GM12878 (cell line): ENCODE measurements around the gene SPRYD7. TPM values are rescaled to one million over a fixed set of nuclear protein-coding genes. Genes with fewer than 3 reads are reported as not detected.

ENCODE experiments used
- E2F4 ChIP-seq: IDR thresholded peaks from 2 replicates; pipeline ENCODE4 v1.6.1; 2012; ENCODE audit warnings: low read depth, low read length, improper control_type of control experiment
- EGR1 ChIP-seq, 2 experiments: IDR thresholded peaks; 1 replicate in 1 of 2; 2 replicates in 1 of 2; pipeline ENCODE4 v1.6.1; 2011 to 2012; ENCODE audit warnings: low read depth in 2 of 2, low read length in 2 of 2, borderline replicate concordance in 1 of 2, mild to moderate bottlenecking in 1 of 2, moderate library complexity in 1 of 2
- ELK1 ChIP-seq: IDR thresholded peaks from 2 replicates; pipeline ENCODE4 v1.6.1; 2012; ENCODE audit warnings: low read depth, low read length, improper control_type of control experiment
- ETV6 ChIP-seq, 2 experiments: fragments of 450-650 bp in 1 of 2; IDR thresholded peaks in 1 of 2; conservative IDR thresholded peaks in 1 of 2; 2 replicates each; pipeline ENCODE4 v1.6.1; 2014; ENCODE audit warnings: antibody characterized with exemption in 1 of 2, borderline replicate concordance in 1 of 2, low read depth in 1 of 2, mild to moderate bottlenecking in 1 of 2, moderate library complexity in 1 of 2
- HDAC6 ChIP-seq: fragments of 200-600 bp; sonication (generic); IDR thresholded peaks from one replicate; pipeline ENCODE4 v1.8.0; 2017; ENCODE audit warnings: antibody characterized with exemption; ENCODE audit not compliant: unreplicated experiment
- JUNB ChIP-seq: IDR thresholded peaks from 2 replicates; pipeline ENCODE4 v1.6.1; 2016; ENCODE audit warnings: antibody characterized with exemption, mild to moderate bottlenecking
- MEF2B ChIP-seq: fragments of 450-650 bp; IDR thresholded peaks from 2 replicates; pipeline ENCODE4 v1.6.1; 2018; ENCODE audit warnings: mild to moderate bottlenecking, moderate library complexity; ENCODE audit not compliant: partially characterized antibody, poor library complexity, severe bottlenecking
- MTA2 ChIP-seq: fragments of 450-650 bp; IDR thresholded peaks from 2 replicates; pipeline ENCODE4 v1.6.1; 2016; ENCODE audit warnings: low read depth, mild to moderate bottlenecking, moderate library complexity
- MTA3 ChIP-seq: IDR thresholded peaks from 2 replicates; pipeline ENCODE4 v1.6.1; 2012; ENCODE audit warnings: low read length, inconsistent platforms, borderline replicate concordance
- NR2C1 ChIP-seq: fragments of 450-650 bp; IDR thresholded peaks from 2 replicates; pipeline ENCODE4 v1.6.1; 2017; ENCODE audit warnings: antibody characterized with exemption, mild to moderate bottlenecking, moderate library complexity
- NR2C2 ChIP-seq: IDR thresholded peaks from 2 replicates; pipeline ENCODE4 v1.6.1; 2011; ENCODE audit warnings: borderline replicate concordance, low read depth; ENCODE audit not compliant: control insufficient read depth, insufficient read length
- RAD51 ChIP-seq: fragments of 450-650 bp; IDR thresholded peaks from 2 replicates; pipeline ENCODE4 v1.6.1; 2016; ENCODE audit warnings: moderate library complexity, mild to moderate bottlenecking, inconsistent platforms
- SIX5 ChIP-seq: IDR thresholded peaks from 2 replicates; pipeline ENCODE4 v1.6.1; 2011; ENCODE audit warnings: mild to moderate bottlenecking, low read depth, low read length, moderate library complexity; ENCODE audit not compliant: severe bottlenecking
- YY1 ChIP-seq: IDR thresholded peaks from 2 replicates; pipeline ENCODE4 v1.6.1; 2011; ENCODE audit warnings: low read depth, mild to moderate bottlenecking, low read length
- ZNF217 ChIP-seq: fragments of 450-650 bp; IDR thresholded peaks from 2 replicates; pipeline ENCODE4 v1.6.1; 2017; ENCODE audit warnings: antibody characterized with exemption, mild to moderate bottlenecking
- polyA plus RNA-seq, 11 experiments: library from polyadenylated mRNA; depleted of rRNA in 4 of 11; unstranded in 6 of 11; stranded (reverse) in 5 of 11; fragments of >200 nt; fragmentation: Nextera tagmentation in 4 of 11; fragmentation: Illumina TruSeq in 1 of 11; extraction: Ambion mirVana in 4 of 11; extraction: Trizol in 1 of 11; gene quantifications; 1 replicate in 1 of 11; 2 replicates in 10 of 11; pipeline versions ENCODE4 v1.2.1 to v1.2.3, GENCODE V29; 2011 to 2016; ENCODE audit warnings: inconsistent platforms in 2 of 11, missing spikeins in 2 of 11, low read depth in 1 of 11
- total RNA-seq, 4 experiments: library from RNA; depleted of rRNA in 3 of 4; stranded (reverse); fragments of >200 nt in 3 of 4; fragmentation: Illumina TruSeq in 1 of 4; extraction: Trizol in 1 of 4; gene quantifications; 2 replicates each; pipeline versions ENCODE4 v1.2.1 to v1.2.3, GENCODE V29; 2013 to 2021
- TF ChIP-seq, protein P1 (sequence below), 3 experiments: IDR thresholded peaks in 2 of 3; conservative IDR thresholded peaks in 1 of 3; 2 replicates each; pipeline ENCODE4 v1.5.1; 2011; ENCODE audit warnings: low read depth in 3 of 3, low read length in 3 of 3, mild to moderate bottlenecking in 3 of 3, control low read depth in 2 of 3, moderate library complexity in 2 of 3, inconsistent platforms in 1 of 3, mixed read lengths in 1 of 3; ENCODE audit not compliant: control insufficient read depth in 2 of 3, insufficient read depth in 1 of 3; ENCODE audit errors: extremely low read depth in 1 of 3
- TF ChIP-seq, protein P2 (sequence below): fragments of 450-650 bp; IDR thresholded peaks from 2 replicates; pipeline ENCODE4 v1.6.1; 2016; ENCODE audit warnings: mild to moderate bottlenecking
- TF ChIP-seq, protein P3 (sequence below): fragments of 450-650 bp; IDR thresholded peaks from 2 replicates; pipeline ENCODE4 v1.6.1; 2017; ENCODE audit warnings: low read depth, mild to moderate bottlenecking, moderate library complexity

Gene SPRYD7
- total and polyA plus RNA-seq, 10 of the 15 experiments (the other 5 are each of a cell fraction or from before 2014, with no cell fraction given), result 5.3 to 18.7 (median 9.6) TPM

DNA sequence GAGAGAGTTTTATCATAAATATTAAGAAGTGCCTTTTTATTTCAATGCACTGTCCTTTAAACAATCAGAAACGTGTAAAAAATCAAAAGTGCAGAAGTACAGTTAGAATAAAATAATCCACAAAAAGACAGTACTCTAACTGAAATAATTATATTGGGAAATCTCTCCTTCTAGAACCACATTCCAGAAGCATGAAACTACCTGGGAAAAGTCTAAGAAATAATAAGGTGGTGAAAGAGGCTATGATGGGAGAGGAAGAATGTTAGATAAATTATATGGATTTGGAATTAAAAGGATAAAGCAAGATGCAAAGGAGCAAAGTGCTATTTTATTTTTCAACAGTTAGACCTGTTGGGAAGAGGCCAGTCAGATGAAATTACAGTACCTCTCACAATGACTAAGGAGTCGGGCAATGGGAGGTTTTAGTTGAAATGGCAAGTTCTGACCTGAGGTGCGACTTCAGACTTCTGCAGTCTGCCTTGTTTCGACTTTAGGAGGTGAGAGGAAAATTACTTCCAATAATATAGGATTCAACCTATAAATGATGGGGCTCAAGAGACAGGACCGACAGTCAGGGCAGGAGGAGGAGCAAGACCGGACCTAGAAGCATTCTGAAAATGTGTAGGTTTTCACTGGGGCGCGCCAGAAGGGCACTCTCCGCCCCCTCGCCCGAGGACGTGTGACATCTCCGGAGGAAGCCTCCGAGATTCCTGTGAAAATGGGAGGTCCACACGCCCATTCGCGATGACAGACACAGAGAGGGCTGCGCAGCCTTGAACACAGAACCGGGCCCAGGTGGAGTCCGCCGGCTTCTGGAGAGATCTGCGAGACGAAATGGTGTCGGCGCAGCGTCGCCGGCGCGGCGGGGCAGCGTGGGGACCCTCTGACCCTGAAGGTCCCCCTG is 717 bp downstream of the SPRYD7 start (continued):
- TF ChIP-seq RAD51, result no peak
- no peak for TF ChIP-seq ELK1
- TF ChIP-seq, protein P1, sequence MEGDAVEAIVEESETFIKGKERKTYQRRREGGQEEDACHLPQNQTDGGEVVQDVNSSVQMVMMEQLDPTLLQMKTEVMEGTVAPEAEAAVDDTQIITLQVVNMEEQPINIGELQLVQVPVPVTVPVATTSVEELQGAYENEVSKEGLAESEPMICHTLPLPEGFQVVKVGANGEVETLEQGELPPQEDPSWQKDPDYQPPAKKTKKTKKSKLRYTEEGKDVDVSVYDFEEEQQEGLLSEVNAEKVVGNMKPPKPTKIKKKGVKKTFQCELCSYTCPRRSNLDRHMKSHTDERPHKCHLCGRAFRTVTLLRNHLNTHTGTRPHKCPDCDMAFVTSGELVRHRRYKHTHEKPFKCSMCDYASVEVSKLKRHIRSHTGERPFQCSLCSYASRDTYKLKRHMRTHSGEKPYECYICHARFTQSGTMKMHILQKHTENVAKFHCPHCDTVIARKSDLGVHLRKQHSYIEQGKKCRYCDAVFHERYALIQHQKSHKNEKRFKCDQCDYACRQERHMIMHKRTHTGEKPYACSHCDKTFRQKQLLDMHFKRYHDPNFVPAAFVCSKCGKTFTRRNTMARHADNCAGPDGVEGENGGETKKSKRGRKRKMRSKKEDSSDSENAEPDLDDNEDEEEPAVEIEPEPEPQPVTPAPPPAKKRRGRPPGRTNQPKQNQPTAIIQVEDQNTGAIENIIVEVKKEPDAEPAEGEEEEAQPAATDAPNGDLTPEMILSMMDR (IDR thresholded peaks at IDR 0.05 in 2 of 3, conservative IDR thresholded peaks at IDR 0.05 in 1 of 3; ENCODE audit: control insufficient read depth in 2 of 3, extremely low read depth in 1 of 3, insufficient read depth in 1 of 3, low read depth in 3 of 3, low read length in 3 of 3), result no peak
- TF ChIP-seq NR2C2, result no peak
- no peak for TF ChIP-seq E2F4
- TF ChIP-seq, protein P2, sequence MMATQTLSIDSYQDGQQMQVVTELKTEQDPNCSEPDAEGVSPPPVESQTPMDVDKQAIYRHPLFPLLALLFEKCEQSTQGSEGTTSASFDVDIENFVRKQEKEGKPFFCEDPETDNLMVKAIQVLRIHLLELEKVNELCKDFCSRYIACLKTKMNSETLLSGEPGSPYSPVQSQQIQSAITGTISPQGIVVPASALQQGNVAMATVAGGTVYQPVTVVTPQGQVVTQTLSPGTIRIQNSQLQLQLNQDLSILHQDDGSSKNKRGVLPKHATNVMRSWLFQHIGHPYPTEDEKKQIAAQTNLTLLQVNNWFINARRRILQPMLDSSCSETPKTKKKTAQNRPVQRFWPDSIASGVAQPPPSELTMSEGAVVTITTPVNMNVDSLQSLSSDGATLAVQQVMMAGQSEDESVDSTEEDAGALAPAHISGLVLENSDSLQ, result 0 out of 2 replicates have a peak, but pooled peaks have one; percentile 15
- TF ChIP-seq NR2C1, result no peak
- TF ChIP-seq MEF2B, result no peak
- TF ChIP-seq ZNF217, result 0 out of 2 replicates have a peak, but pooled peaks have one; percentile 46
- no peak for TF ChIP-seq ETV6 (conservative IDR thresholded peaks at IDR 0.05 in 1 of 2, IDR thresholded peaks at IDR 0.05 in 1 of 2; ENCODE audit: borderline replicate concordance in 1 of 2, low read depth in 1 of 2)
- TF ChIP-seq SIX5, result no peak
- TF ChIP-seq MTA2, result no peak
- TF ChIP-seq HDAC6, result no peak
- TF ChIP-seq, protein P3, sequence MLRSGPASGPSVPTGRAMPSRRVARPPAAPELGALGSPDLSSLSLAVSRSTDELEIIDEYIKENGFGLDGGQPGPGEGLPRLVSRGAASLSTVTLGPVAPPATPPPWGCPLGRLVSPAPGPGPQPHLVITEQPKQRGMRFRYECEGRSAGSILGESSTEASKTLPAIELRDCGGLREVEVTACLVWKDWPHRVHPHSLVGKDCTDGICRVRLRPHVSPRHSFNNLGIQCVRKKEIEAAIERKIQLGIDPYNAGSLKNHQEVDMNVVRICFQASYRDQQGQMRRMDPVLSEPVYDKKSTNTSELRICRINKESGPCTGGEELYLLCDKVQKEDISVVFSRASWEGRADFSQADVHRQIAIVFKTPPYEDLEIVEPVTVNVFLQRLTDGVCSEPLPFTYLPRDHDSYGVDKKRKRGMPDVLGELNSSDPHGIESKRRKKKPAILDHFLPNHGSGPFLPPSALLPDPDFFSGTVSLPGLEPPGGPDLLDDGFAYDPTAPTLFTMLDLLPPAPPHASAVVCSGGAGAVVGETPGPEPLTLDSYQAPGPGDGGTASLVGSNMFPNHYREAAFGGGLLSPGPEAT, result no peak
- TF ChIP-seq EGR1 (IDR thresholded peaks at IDR 0.05; ENCODE audit: borderline replicate concordance in 1 of 2, low read depth in 2 of 2, low read length in 2 of 2), result peak in 1 of 2 experiments; percentile 55; a peak in 1 of 3 replicates
- TF ChIP-seq YY1, result no peak
- TF ChIP-seq MTA3, result no peak
- 0 out of 2 replicates have a peak, but pooled peaks have one; percentile 39 for TF ChIP-seq JUNB
